NCI-H82 (cell line): Measurements from ENCODE around the gene CCDC167.
A peak's percentile ranks its signal among the peaks of the same experiment; 100 is the strongest.

ENCODE experiments used
- DNase-seq: peaks from one replicate; lab custom pipeline; 2025; lab: John Stamatoyannopoulos, UW

Gene CCDC167

DNA sequence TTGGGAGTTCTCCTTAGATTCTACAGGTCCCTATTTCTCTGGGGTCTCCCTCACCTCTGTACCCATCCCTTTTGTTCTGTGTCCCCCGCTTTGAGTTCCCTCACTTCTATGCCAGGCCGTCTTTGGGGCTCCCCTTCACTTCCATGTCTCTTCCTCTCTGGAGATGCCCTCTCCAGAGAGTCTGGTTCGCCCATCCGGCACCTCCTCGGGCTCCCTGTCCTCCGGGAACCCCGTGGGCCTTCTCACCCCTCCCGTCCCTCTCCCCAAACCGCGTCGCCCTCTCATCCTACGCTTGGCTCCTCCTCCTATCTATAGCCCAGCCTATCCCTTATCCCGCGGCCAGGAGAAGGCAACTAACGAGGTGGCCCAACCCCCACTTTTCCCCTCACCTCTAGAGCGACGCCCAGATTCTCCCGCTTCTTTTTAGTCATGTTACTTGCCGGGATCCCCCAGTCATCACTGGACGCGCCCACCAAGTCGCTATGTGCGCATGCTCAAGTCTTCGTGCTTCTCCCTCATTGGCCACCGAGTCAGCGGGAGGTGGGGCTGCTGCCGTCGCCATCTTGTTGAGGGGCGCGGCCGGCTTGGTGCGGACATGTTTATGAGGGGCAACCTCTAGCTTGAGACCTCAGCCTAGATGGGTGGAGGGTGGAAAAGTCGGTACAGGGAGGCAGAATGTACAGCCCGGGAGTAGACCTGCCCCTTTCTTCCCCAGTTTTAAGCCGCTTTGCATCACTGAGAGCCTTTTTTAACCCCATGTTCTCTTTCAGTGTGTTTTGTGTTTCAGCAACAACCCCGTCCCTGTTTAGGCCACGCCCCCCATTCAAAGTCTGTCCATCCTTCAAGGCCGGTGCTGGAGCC lies at the start of gene CCDC167:
Gene CCDC167 (minus strand): TSS at position 461 of the 861 bp plus-strand sequence. CDS start 30 bp downstream, at position 431.
- DNase-seq: peak; percentile 100

DNA sequence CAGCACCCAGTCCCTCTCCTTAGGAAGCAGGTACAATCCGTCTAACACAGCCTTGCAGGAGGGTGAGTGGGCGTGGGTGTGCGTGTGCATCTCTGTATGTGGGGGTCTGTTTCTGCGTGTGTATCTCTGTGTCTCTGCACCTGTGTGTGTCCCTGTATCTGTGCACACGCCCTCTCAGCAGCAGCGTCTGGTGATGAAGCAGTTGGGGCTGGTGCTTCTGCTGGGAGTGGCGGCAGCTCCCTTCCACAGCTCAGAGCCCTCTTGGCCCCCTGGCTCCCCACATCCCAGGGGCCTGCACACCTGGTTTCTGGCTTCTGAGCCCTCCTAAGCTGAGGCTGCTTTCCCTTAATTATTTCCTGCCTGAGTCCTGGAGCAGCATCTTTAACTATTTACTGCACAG lies 49.5 kb upstream of the CCDC167 start:
- DNase-seq: peak; percentile 48

DNA sequence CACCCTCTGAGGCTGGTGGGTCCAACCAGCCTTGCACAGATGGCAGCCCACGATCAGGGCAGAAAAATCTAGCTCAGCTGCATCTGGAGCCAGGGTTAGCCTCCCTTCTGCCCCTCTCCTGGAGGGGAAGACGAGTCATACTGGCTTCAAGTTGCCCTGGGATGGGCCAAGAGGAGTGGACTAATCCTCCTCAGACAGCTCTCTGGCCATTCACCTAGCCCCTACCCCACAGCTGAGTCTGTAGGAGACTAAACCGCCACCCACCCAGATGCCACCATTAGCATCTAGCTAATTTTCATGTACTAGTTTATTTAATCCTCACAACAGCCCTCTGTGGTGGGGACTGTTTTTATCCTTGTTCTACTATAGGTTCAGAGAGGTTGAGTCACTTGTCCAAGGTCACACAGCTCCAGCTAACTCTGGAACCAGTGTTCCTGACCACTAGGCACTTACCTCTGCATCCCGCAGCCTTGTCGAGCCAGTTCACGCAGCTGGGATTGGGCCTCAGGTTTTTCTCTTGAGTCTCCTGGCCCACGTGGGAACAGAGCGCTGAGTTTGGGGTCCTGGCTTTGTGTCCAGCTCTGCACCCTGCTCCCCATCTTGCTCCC lies 48.5 kb upstream of the CCDC167 start:
- DNase-seq: peak; percentile 42

DNA sequence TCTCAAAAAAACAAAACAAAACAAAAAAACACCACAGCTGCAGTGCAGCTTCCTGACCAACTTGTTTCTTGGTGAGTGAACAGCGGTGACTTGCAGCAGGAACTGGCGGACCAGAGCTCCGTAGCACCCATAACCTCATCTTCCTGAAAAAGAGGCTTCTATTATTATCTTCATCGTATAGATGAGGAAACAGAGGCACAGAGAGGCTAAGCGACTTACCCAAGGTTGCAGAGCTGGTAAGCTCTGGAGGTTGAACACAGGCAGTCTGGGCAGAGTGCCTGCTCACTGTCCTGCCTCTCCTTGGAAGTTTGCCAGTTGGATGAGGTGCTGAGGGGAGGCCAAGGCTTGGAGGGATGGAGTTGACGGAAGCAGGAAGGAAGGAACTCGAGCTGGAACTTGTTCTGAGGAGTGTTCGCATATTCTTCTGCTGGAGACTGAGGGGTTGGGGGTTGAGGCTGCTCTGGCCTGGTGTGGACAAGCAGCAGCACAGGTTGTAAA lies 47.9 kb upstream of the CCDC167 start:
- peak; percentile 42 for DNase-seq

DNA sequence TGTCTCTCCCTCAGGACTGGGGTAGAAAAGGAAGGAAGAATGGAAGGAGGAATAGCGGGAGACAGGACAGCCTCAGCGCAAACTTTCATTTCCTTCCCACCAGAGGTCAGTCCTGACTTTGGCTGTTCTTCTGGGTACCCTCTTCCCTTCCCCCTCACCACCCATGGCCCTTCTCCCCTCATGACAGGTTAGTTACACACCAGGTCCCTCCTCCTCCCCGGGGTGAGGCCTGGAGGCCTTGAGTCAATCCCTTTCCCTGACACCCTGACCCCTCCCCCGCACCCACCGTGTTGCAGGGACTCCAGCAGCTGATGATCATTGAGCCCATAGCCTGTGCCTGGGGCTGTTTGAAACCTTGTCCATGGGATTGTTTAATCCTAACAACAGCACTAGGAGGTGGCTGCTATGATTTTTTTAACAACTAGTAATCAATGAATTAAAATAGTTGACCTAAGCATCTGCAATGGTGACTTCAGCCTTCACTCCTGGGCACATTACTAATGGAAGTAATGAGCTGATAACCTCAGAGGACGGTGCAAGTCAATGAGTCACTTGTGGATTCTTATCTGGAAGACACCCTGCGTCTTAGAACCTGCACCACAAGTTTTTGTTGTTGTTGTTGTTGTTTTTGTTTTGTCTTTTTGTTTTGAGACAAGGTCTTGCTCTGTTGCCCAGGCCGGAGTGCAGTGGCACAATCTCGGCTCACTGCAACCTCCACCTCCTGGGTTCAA lies 46.6 kb upstream of the CCDC167 start:
- peak; percentile 79 for DNase-seq

DNA sequence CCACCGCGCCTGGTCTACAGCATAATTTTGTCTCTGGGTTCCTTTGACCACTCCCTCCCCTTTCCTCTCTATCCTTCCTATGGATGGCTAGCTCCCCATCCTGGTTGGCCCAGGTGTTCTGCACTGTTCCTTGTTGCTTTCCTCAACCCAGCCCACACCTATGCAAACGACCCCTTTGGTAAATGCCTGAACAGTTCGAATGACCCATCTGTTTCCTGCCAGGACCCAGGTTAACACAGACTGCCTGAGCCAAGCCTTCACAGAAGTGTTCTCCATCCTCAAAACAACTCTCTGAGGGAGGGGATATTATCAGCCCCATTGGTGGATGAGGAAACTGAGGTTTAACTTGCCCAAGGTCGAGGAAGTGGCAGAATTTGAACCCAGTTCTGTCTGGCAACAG lies 44.8 kb upstream of the CCDC167 start:
- no peak for DNase-seq

DNA sequence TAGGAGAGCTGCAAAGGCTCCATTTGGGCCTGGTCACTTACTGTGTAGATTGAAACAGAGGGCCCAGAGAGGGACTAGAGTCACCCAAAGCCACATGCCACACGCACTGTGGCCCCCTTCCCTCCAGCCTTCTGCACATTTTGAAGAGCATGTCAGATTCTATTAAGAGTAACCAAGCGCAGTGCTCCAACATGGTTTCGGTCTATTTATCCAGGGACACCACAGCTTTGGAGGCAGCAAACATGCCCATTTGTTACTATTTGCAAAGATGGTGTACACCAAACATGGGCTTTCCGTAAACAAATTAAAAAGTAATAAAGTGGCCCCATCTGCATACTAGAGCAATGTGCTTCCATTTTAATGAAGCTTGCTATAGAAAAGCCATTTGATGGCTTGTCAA lies 43.7 kb upstream of the CCDC167 start:
- DNase-seq: no peak

DNA sequence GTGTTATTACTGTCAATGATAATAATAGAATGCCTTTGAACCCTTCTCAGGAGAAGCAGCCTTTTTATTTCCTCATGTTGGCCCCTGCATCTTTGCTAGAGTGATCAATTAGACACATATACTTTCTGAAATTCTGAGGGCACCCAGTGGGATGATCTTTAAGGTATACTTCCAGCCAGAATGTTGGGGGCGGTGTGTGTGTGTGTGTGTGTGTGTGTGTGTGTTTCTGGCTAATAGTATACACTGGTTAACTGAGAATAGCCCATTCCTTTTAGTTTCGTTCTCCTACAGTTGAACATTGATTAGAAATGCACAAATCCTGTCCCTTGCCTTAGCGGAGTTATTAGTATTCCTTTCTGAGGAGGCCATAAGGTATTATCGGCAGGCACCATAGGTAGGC lies 41.7 kb upstream of the CCDC167 start:
- no peak for DNase-seq

DNA sequence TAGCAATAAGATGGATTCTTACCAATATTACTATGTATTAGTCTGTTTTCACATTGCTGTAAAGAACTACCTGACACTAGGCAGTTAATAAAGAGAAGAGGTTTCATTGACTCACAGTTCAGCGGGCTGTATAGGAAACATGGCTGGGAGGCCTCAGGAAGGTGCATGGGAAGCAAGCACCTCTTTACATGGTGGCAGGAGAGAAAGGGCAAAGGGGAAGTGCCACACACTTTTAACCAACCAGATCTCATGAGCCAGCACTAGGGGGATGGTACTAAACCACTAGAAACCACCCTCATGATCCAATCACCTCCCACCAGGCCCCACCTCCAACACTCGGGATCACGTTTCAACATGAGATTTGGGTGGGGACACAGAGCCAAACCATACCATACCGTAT lies 40.7 kb upstream of the CCDC167 start:
- peak; percentile 37 for DNase-seq

DNA sequence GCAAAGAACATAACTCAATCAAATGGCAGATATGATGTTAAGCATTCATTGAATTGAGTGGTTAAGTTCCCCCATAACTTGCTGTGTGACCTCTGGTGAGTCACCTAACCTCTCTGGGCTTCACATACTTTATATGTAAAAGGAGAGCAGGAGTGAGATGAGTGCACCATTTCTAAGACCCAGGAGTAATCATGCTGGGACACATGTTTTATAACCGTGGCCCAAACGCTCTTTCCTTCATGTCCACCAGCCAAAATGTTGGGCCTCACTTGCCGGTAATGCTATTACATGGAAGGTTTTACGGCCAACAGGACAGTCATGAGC lies 40.3 kb upstream of the CCDC167 start:
- no peak for DNase-seq

DNA sequence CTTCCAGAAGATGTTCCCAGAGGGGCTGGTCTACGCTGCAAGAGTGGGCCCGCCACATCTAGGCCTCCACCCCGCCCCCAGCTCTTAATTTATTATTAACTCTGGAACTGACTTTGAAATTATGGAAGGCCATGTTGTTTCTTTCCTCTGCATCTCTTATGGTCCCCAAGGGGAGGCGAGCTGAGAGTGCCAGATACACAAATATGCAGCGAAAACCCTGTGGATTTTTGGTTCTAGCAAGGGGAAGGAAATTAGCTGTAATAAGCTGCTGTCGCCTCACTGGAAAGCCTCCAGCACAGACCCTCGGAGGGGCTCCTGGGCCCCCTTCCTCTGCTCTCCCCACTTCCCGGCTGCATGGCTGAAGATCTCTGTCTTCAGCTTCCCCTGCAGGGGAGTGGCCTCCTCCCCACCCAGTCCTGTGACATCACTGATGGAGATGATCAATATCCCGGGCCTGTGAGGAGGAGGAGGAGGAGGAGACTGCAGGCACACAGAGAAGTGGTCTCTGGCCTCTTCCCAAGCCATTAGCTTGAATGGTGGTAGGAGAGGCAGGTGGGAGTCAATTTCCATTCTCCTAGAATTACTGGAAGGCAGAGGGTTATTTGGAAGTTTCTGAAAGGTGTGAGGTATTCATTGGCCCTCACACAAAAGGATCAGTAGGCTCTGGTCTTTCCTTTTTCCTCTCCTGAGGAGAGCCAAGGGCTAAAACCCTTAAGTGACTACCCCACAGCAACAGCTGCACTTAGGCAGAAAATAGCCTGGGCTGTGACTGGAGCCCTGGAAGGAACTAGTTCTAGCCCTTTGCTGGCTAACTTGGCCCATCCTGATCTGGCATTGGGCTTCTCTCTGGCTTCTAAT lies 39.7 kb upstream of the CCDC167 start:
- DNase-seq: no peak

DNA sequence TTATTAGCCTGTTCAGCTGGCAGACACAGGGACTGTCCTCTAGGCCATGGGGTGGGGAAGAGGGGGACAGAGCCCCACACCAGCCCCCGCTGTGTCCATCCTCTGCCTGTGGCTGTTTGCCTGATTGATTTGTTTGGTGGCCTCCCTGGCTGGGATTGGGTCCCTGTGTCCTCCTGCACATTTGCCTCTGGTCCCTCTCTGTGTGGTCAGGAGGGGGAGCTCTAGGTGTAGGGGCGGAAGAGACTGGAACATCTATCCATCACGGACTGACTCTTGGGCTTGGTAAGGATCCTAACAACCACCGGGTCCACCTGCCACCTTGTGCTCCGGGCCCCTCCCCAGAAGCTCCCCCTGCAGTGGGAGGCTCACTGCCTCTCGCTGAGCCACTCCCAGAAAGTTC lies 38.4 kb upstream of the CCDC167 start:
- peak; percentile 75 for DNase-seq

DNA sequence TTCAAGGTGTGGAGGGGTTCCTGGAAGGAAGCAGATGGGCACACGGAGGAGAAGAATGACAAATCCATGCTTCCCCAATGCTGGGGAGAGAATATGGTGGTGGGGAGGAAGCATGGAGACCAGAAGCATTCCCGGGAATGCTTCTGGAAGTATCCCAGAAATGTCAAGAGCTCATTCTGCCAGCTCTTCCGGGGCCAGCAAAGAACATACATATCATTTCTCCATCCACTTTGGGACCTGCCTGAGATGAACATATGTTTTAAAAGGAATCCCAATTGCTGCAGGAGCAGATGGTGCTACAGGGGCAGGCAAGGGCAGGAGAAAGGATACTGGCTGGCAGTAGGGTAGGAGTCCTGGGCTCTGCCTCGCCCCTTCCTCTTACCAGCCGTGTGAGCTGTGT lies 37.9 kb upstream of the CCDC167 start:
- DNase-seq: peak; percentile 74

DNA sequence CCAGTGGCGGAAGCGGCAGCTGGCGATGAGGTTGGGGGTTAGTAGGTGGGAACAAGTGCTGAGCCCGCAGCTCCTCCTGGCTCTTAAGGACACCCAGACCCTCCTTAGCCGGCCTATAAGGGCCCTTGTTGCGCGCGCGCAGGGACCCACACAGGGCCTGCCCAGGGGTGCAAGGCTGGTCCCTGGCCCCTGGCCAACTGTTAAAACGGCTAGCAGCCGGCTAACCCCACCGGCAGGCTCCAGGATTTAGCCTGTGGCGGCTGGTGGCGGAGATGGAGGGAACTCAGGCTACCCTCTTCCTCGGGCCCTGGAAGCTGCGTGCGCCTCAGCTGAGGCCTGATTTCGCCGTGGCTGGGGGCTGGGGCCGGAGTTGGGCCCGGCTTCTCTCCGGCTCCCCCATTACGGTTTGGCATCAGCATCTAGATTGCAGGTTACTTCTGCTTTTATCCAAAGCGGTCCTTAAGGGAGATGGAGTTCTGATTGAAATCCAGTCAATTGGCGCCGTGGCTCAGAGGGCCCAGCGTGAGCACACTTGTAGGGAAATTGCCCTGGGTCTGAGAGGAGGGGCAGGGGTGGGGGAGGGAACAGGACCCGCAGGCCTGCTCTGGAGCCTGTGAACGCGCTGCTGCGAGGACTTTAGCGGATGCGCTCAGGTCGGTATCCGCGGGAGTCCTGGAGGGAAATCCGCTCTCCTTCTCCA lies 36.9 kb upstream of the CCDC167 start:
- DNase-seq: peak; percentile 88

DNA sequence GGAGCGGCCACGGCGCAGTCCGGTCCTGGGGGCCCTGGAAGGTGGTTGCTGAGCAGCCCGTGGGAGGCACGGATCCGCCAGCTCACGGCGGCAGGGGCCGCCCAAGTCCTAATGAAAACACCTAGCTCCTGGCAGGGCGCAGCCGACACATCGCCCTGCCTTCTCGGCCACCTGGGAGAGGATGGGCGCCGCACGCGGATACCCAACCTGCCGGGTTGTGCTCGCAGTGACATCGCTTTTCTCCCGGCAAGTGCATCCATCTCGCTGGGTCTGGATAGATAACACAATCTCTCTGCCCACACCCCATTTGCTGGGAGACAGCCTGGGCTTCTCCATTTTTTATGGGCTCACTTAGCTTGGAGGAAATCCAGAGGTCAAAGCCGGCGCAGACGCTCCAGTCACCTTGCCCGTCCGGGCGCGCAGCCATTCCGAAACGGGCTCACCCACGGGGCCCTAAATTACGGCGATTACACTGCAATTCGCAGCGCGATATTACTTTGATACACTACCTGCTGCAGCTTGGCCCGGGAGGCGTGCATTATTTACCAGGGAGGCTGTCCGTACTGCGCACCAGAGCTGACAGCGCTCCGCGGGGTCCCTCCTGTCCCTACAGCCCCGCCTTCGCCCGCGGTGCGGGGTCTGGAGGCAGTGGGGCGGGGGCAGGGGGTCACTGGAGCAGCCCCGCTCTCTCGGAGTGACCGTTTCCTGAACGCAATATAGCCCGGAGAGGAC lies 36.2 kb upstream of the CCDC167 start:
- peak; percentile 36 for DNase-seq

DNA sequence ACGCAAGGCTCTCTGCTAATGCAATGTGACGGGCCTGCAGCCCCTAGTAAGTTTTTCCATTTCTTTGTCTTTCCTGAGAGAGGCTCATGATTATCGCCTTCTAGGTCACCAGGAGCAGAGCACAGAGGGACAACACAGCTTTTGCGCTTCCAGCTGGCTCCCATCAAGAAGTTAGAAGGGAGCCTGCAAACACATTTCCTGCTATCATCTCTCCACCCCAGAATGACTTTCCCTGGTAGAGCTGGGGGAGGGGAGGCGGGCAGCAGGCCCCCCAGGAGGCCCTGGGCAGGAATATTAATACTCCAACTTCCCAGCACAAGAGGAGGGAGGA lies 35.7 kb upstream of the CCDC167 start:
- DNase-seq: no peak

DNA sequence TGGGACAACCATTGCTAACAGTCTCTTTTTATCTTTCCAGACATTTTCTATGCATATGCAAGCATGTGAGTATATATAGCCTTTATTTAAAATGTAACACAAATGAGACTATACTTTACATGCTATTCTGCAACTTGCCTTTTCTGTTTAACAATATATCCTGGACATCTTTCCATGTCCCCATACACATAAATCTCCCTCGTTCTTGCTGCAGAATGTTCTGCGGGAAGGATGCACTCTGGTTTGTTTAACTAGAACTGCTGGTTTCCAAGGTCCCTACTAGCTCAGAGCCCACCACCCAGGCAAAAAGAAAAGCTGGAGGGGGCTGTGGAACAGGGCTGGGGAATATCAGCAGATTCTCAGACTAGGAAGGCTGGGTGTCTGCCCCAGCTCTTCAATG lies 35.2 kb upstream of the CCDC167 start:
- DNase-seq: no peak

DNA sequence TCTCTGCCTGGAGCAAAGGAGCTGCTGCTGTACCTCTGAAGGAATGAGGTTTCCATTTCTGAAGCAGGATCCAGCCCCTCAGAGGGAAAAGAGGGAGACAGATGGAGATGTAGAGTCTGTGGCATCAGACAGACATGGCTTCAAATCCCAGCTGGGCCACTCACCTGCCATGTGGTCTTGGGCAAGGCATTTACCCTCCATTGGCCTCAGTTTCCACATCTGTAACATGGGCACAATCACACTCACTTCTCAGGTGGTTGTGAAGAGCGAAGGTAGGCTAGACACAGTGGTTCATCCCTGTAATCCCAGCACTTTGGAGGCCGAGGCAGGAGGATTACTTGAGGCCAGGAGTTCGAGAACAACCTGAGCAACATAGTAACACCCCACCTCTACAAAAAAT lies 32.4 kb upstream of the CCDC167 start:
- no peak for DNase-seq

DNA sequence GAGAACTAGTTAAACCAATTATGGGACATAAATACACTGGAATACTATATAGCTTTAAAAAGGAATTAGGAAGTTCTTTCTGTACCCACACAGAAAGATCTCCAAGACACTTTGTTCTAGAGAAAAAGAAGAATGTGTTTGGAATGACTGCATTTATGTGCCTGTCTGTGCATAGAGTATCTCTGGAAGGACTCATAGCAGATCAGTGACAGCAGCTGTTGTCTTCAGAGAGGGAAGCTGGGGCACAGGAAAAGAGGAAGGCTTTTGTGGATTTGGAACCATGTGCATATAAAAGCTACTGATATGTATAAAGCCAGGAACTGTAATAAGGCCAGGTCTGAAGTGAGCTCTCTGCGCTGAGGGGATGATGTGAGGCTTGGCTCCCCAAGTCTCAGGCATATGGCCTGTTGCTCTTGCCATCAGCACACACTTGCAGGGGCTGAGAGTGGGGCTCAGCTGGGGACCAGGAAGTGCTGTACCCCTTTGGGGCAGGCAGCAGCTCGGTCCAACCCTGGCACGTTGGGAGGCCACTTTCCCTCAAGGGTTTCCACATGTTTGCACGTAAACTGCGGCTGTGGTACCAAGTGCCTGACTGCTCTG lies 31.8 kb upstream of the CCDC167 start:
- DNase-seq: peak; percentile 31

DNA sequence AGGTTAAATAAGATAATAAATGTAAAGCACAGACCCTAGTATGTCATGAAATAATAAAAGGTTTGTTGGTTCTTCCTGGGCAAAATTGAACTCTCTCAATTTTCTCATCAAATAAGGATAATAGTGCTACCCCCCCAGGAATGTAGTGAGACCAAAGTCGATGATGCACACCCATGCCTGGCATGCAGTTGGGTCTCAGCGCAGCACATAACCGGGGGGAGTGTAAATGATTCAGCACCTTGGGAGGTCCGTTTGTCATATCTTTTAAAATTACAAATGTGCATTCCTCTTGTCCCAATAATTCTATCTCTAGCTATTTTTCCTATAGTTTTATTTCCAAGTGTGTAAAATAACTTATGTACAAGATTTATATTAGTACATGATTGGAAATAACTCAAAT lies 31.3 kb upstream of the CCDC167 start:
- no peak for DNase-seq
